Panc1 (cell line): ENCODE data around the gene IRX5. TPM values are rescaled to one million over a fixed set of nuclear protein-coding genes. Genes with fewer than 3 reads are reported as not detected.

Experiments
- ATAC-seq: fragments of 200-7000 bp; cut with Tn5 transposase; 2 replicates; pipeline ENCODE4 v1.9.1; 2020; ENCODE audit warnings: mild to moderate bottlenecking, moderate library complexity
- BruUV-seq: library from RNA; stranded (reverse); fragments of 400-500 nt; replicated peaks from 2 replicates; lab custom pipeline; 2021; lab: Mats Ljungman, UMichigan
- CTCF ChIA-PET: fragments of 300-600 bp; sonication (Branson Sonifier 250); formaldehyde crosslinking; loops from one replicate; lab custom pipeline; 2022; ENCODE audit warnings: antibody characterized with exemption; lab: Charles Lee
- POLR2A ChIA-PET: fragments of 300-600 bp; sonication (Branson Sonifier 250); formaldehyde crosslinking; loops from one replicate; lab custom pipeline; 2022; ENCODE audit warnings: antibody characterized with exemption; lab: Charles Lee
- DNase-seq: peaks from one replicate; pipeline ENCODE4 v3.0.0-alpha.2; 2010; ENCODE audit warnings: low read depth, low spot score
- H3K27ac ChIP-seq: 2 replicates; pipeline ENCODE4 v1.5.1; 2011; ENCODE audit warnings: mild to moderate bottlenecking, low read length, inconsistent platforms
- H3K27me3 ChIP-seq: fragments of 200-500 bp; sonication (Bioruptor generic); 2 replicates; pipeline ENCODE4 v1.6.0; 2014; ENCODE audit warnings: low read length, inconsistent platforms; ENCODE audit not compliant: control insufficient read depth, insufficient read depth
- H3K36me3 ChIP-seq: fragments of 200-500 bp; sonication (Bioruptor generic); 2 replicates; pipeline ENCODE4 v1.5.1; 2014; ENCODE audit warnings: inconsistent platforms, mild to moderate bottlenecking, low read length, moderate library complexity; ENCODE audit not compliant: control insufficient read depth, insufficient read depth
- H3K4me1 ChIP-seq: 2 replicates; pipeline ENCODE4 v1.5.1; 2011; ENCODE audit warnings: inconsistent platforms, mild to moderate bottlenecking, low read length, moderate library complexity; ENCODE audit not compliant: control insufficient read depth, insufficient read depth
- H3K4me3 ChIP-seq, 2 experiments: 2 replicates each; pipeline ENCODE4 v1.5.1; 2011 to 2012; ENCODE audit warnings: low read depth in 2 of 2, low read length in 2 of 2, mild to moderate bottlenecking in 2 of 2, inconsistent platforms in 1 of 2, moderate library complexity in 1 of 2
- H3K9me3 ChIP-seq: fragments of 200-500 bp; sonication (Bioruptor generic); 2 replicates; pipeline ENCODE4 v1.5.1; 2014; ENCODE audit warnings: low read depth, mild to moderate bottlenecking, inconsistent platforms, low read length, moderate library complexity; ENCODE audit not compliant: control insufficient read depth, insufficient read depth
- POLR2AphosphoS5 ChIP-seq: IDR thresholded peaks from 2 replicates; pipeline ENCODE4 v1.6.1; 2012; ENCODE audit warnings: mild to moderate bottlenecking, low read depth, low read length, moderate library complexity
- SIN3A ChIP-seq: IDR thresholded peaks from 2 replicates; pipeline ENCODE4 v1.6.1; 2012; ENCODE audit warnings: low read depth, mild to moderate bottlenecking, low read length, moderate library complexity, borderline replicate concordance; ENCODE audit not compliant: insufficient read depth
- TCF7L2 ChIP-seq: IDR thresholded peaks from 2 replicates; pipeline ENCODE4 v1.6.1; 2011; ENCODE audit warnings: mild to moderate bottlenecking, low read depth, low read length, inconsistent platforms
- in situ Hi-C: cut with HindIII; loops from 2 replicates; pipeline ENCODE4 v1.10.0; 2016; ENCODE audit warnings: low sequenced_read_pairs, low pct_unique_long_range_greater_than_20kb
- intact Hi-C: fragments of 100-400 bp; cut with micrococcal nuclease; formaldehyde crosslinking; loops from one replicate; pipeline ENCODE4 v1.10.0; 2022; ENCODE audit not compliant: unreplicated experiment
- total RNA-seq: library from RNA; stranded (reverse); gene quantifications from one replicate; pipeline ENCODE4 v1.2.1, GENCODE V29; 2021; ENCODE audit not compliant: unreplicated experiment
- TF ChIP-seq, protein P1 (sequence below): fragments of 450-650 bp; IDR thresholded peaks from 2 replicates; pipeline ENCODE4 v1.5.1; 2017; ENCODE audit warnings: mild to moderate bottlenecking
- TF ChIP-seq, protein P2 (sequence below), 2 experiments: IDR thresholded peaks; 2 replicates each; pipeline ENCODE4 v1.6.1; 2011 to 2012; ENCODE audit warnings: low read depth in 2 of 2, control low read depth in 1 of 2, low read length in 1 of 2, mild to moderate bottlenecking in 1 of 2, moderate library complexity in 1 of 2; ENCODE audit not compliant: insufficient read depth in 1 of 2

Gene IRX5
- total RNA-seq, 1 experiment from 2014 or later = 2.7 TPM

DNA sequence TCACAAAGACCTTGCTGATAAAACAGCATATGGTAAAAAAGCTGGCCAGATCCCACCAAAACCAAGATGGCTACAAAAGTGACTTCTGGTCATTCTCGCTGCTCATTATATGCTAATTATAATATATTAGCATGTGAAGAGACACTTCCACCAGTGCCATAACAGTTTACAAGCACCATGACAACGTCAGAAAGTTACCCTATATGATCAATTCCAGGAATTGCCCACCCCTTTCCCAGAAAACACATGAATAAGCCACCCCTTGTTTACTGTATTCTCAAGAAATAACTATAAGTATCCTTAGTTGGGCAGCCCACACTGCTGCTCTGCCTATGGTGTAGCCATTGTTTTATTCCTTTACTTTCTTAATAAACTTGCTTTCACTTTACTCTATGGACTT is 44.6 kb upstream of the IRX5 start:
- CTCF ChIA-PET = no interaction called here
- POLR2A ChIA-PET = no interaction called here
- H3K27me3 ChIP-seq = no peaks in the 10 kb centered on the region
- no peak for TF ChIP-seq POLR2AphosphoS5
- TF ChIP-seq, protein P1, sequence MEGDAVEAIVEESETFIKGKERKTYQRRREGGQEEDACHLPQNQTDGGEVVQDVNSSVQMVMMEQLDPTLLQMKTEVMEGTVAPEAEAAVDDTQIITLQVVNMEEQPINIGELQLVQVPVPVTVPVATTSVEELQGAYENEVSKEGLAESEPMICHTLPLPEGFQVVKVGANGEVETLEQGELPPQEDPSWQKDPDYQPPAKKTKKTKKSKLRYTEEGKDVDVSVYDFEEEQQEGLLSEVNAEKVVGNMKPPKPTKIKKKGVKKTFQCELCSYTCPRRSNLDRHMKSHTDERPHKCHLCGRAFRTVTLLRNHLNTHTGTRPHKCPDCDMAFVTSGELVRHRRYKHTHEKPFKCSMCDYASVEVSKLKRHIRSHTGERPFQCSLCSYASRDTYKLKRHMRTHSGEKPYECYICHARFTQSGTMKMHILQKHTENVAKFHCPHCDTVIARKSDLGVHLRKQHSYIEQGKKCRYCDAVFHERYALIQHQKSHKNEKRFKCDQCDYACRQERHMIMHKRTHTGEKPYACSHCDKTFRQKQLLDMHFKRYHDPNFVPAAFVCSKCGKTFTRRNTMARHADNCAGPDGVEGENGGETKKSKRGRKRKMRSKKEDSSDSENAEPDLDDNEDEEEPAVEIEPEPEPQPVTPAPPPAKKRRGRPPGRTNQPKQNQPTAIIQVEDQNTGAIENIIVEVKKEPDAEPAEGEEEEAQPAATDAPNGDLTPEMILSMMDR = no peak
- TF ChIP-seq, protein P2, sequence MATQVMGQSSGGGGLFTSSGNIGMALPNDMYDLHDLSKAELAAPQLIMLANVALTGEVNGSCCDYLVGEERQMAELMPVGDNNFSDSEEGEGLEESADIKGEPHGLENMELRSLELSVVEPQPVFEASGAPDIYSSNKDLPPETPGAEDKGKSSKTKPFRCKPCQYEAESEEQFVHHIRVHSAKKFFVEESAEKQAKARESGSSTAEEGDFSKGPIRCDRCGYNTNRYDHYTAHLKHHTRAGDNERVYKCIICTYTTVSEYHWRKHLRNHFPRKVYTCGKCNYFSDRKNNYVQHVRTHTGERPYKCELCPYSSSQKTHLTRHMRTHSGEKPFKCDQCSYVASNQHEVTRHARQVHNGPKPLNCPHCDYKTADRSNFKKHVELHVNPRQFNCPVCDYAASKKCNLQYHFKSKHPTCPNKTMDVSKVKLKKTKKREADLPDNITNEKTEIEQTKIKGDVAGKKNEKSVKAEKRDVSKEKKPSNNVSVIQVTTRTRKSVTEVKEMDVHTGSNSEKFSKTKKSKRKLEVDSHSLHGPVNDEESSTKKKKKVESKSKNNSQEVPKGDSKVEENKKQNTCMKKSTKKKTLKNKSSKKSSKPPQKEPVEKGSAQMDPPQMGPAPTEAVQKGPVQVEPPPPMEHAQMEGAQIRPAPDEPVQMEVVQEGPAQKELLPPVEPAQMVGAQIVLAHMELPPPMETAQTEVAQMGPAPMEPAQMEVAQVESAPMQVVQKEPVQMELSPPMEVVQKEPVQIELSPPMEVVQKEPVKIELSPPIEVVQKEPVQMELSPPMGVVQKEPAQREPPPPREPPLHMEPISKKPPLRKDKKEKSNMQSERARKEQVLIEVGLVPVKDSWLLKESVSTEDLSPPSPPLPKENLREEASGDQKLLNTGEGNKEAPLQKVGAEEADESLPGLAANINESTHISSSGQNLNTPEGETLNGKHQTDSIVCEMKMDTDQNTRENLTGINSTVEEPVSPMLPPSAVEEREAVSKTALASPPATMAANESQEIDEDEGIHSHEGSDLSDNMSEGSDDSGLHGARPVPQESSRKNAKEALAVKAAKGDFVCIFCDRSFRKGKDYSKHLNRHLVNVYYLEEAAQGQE (IDR thresholded peaks at IDR 0.05; ENCODE audit: insufficient read depth in 1 of 2, low read depth in 2 of 2, low read length in 1 of 2) = no peak
- no peak for TF ChIP-seq SIN3A
- no peak for TF ChIP-seq TCF7L2
- no peak overlapping the region for H3K4me3 ChIP-seq
- no peaks in the 10 kb centered on the region for H3K36me3 ChIP-seq
- no peak for ATAC-seq
- no peak overlapping the region for H3K27ac ChIP-seq
- DNase-seq = no peak
- intact Hi-C loops (no loop called here), in situ Hi-C loops (no loop called here)
- BruUV-seq = no TSS peak
- no peaks in the 10 kb centered on the region for H3K4me1 ChIP-seq
- H3K9me3 ChIP-seq = no peaks in the 10 kb centered on the region

GRCh38 chr16:54890381-54890780 is 40.3 kb upstream of the IRX5 start:
- no peak for ATAC-seq
- Histone ChIP-seq H3K36me3 (no peaks in the 10 kb centered on the region), H3K4me3 (no peak overlapping the region), H3K27ac (no peak overlapping the region), H3K9me3 (no peaks in the 10 kb centered on the region), H3K4me1 (no peaks in the 10 kb centered on the region), H3K27me3 (no peaks in the 10 kb centered on the region)
- POLR2A ChIA-PET = interaction anchor here (0.6 kb wide), 1 partner anchor 836 kb away, joined by 13 read pairs; no protein-coding TSS in a partner anchor
- intact Hi-C loops (no loop called here), in situ Hi-C loops (no loop called here)
- TF ChIP-seq TCF7L2 (no peak), POLR2AphosphoS5 (no peak), SIN3A (no peak)
- TF ChIP-seq, protein P1 = no peak
- TF ChIP-seq, protein P2 (IDR thresholded peaks at IDR 0.05; ENCODE audit: insufficient read depth in 1 of 2, low read depth in 2 of 2, low read length in 1 of 2) = no peak
- DNase-seq = no peak
- CTCF ChIA-PET = no interaction called here
- no TSS peak for BruUV-seq
